Testis (tissue), 2 donors: ENCODE data around the gene DSC3.
"Not testable (repeated sequence)": the region's sequence is repeated elsewhere in the genome, so short reads cannot be mapped to it uniquely, and the experiment has no call there.

Experiments used
- CTCF ChIP-seq, 3 experiments: fragments of 450-650 bp in 2 of 3; fragments of 200-600 bp in 1 of 3; sonication (generic) in 1 of 3; IDR thresholded peaks; one replicate each; pipeline ENCODE4 v1.5.1; 2016 to 2019; ENCODE audit warnings: antibody characterized with exemption in 3 of 3, mild to moderate bottlenecking in 2 of 3, moderate library complexity in 1 of 3
- POLR2A ChIP-seq: fragments of 450-650 bp; IDR thresholded peaks from one replicate; pipeline ENCODE4 v1.6.1; 2017; ENCODE audit warnings: antibody characterized with exemption, mild to moderate bottlenecking, moderate library complexity

GRCh38 chr18:31037686-31038085 lies 4.9 kb downstream of the DSC3 start:
- not testable (repeated sequence) for TF ChIP-seq CTCF (IDR thresholded peaks at IDR 0.05); POLR2A
